HL-60 (cell line): Measurements from ENCODE around the gene SLC6A6.

Source experiments
- DNase-seq, 2 experiments: peaks; one replicate each; pipeline ENCODE4 v3.0.0-alpha.2; 2010 to 2020; ENCODE audit warnings: low read depth in 1 of 2, low spot score in 1 of 2
- H3K27ac ChIP-seq: fragments of 250-450 bp; sonication (Bioruptor Pico); replicated peaks from 2 replicates; pipeline ENCODE4 v1.5.1; 2020; ENCODE audit warnings: mild to moderate bottlenecking, moderate library complexity
- H3K27me3 ChIP-seq: fragments of 250-450 bp; sonication (Bioruptor Pico); 2 replicates; pipeline ENCODE4 v1.5.1; 2021; ENCODE audit warnings: mild to moderate bottlenecking, moderate library complexity; ENCODE audit not compliant: insufficient read depth, poor library complexity, severe bottlenecking
- H3K4me3 ChIP-seq: replicated peaks from 2 replicates; pipeline ENCODE4 v1.5.1; 2011; ENCODE audit warnings: mild to moderate bottlenecking, control low read depth, low read length; ENCODE audit not compliant: insufficient read depth
- CTCF ChIP-seq: IDR thresholded peaks from one replicate; pipeline ENCODE4 v1.5.1; 2011; ENCODE audit warnings: low read length, control low read depth, inconsistent platforms; ENCODE audit not compliant: insufficient read depth
- GABPA ChIP-seq: IDR thresholded peaks from 2 replicates; pipeline ENCODE4 v1.6.1; 2012; ENCODE audit warnings: low read depth
- POLR2AphosphoS5 ChIP-seq: IDR thresholded peaks from 2 replicates; pipeline ENCODE4 v1.6.1; 2012; ENCODE audit warnings: low read depth
- SPI1 ChIP-seq: IDR thresholded peaks from 2 replicates; pipeline ENCODE4 v1.6.1; 2012; ENCODE audit warnings: low read depth, mild to moderate bottlenecking, borderline replicate concordance
- TF ChIP-seq, protein P1 (sequence below): IDR thresholded peaks from 2 replicates; pipeline ENCODE4 v1.6.1; 2012; ENCODE audit warnings: low read depth; ENCODE audit not compliant: insufficient replicate concordance

The SLC6A6 gene

GRCh38 chr3:14388201-14388600, 14.2 kb upstream of the SLC6A6 start:
- peak in 1 of 2 experiments; percentile 29 for DNase-seq
- TF ChIP-seq SPI1 (0 out of 2 replicates have a peak, but pooled peaks have one; percentile 10), GABPA (no peak), POLR2AphosphoS5 (no peak), CTCF (no peak)
- TF ChIP-seq, protein P1, sequence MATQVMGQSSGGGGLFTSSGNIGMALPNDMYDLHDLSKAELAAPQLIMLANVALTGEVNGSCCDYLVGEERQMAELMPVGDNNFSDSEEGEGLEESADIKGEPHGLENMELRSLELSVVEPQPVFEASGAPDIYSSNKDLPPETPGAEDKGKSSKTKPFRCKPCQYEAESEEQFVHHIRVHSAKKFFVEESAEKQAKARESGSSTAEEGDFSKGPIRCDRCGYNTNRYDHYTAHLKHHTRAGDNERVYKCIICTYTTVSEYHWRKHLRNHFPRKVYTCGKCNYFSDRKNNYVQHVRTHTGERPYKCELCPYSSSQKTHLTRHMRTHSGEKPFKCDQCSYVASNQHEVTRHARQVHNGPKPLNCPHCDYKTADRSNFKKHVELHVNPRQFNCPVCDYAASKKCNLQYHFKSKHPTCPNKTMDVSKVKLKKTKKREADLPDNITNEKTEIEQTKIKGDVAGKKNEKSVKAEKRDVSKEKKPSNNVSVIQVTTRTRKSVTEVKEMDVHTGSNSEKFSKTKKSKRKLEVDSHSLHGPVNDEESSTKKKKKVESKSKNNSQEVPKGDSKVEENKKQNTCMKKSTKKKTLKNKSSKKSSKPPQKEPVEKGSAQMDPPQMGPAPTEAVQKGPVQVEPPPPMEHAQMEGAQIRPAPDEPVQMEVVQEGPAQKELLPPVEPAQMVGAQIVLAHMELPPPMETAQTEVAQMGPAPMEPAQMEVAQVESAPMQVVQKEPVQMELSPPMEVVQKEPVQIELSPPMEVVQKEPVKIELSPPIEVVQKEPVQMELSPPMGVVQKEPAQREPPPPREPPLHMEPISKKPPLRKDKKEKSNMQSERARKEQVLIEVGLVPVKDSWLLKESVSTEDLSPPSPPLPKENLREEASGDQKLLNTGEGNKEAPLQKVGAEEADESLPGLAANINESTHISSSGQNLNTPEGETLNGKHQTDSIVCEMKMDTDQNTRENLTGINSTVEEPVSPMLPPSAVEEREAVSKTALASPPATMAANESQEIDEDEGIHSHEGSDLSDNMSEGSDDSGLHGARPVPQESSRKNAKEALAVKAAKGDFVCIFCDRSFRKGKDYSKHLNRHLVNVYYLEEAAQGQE = no peak
- Histone ChIP-seq H3K27ac (no peak overlapping the region), H3K27me3 (no peaks in the 10 kb centered on the region), H3K4me3 (no peak overlapping the region)

- Histone ChIP-seq H3K4me3 (no peak overlapping the region), H3K27ac (0 out of 2 replicates have a peak overlapping the region, but pooled peaks have one; percentile 26), H3K27me3 (no peaks in the 10 kb centered on the region)
- TF ChIP-seq POLR2AphosphoS5 (no peak), GABPA (no peak), SPI1 (no peak), CTCF (no peak)
- TF ChIP-seq, protein P1 = no peak
- no peak for DNase-seq
Measured at GRCh38 chr3:14389166-14389606, 13.2 kb upstream of the SLC6A6 start.

DNA sequence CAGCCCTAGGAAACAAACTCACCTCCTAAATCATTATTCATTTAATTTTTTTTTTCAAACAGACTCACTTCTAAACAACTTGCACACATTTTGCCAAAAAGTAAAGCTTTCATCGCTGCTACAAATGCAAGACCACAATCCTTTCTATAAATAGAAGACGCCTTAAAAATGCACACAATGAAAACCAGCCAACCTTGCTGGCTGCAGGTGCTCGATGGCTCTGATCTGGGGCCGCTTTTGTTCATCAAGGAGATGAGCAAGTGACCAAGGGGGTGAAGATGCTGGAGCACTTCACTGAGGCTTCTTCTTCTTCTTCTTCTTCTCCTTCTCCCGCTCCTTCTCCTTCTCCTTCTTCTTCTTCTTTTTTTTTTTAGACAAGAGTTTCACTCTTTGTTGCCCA, 12.7 kb upstream of the SLC6A6 start:
- no peaks in the 10 kb centered on the region for H3K27me3 ChIP-seq
- no peak overlapping the region for H3K4me3 ChIP-seq
- no peak for DNase-seq
- TF ChIP-seq CTCF = no peak
- TF ChIP-seq SPI1 = no peak
- no peak for TF ChIP-seq GABPA
- TF ChIP-seq POLR2AphosphoS5 = no peak
- TF ChIP-seq, protein P1 = no peak
- H3K27ac ChIP-seq = no peak overlapping the region
